CD8-positive, alpha-beta memory T cell (primary cell): Measurements from ENCODE around the gene AKT1S1. TPM values are rescaled to one million over a fixed set of nuclear protein-coding genes. Genes with fewer than 3 reads are reported as not detected.
A peak's percentile ranks its signal among the peaks of the same experiment; 100 is the strongest.

ENCODE experiments used
- CTCF ChIA-PET: fragments of 350-600 bp; sonication (Branson Sonifier 250); formaldehyde crosslinking; loops from one replicate; lab custom pipeline; 2021; ENCODE audit warnings: antibody characterized with exemption; lab: Charles Lee
- POLR2A ChIA-PET: fragments of 350-600 bp; sonication (Branson Sonifier 250); formaldehyde crosslinking; loops from one replicate; lab custom pipeline; 2021; ENCODE audit warnings: antibody characterized with exemption; lab: Charles Lee
- DNase-seq, 5 donors: peaks; one replicate each; pipeline versions ENCODE4 v3.0.0 to v3.0.0-alpha.2; 2020 to 2022; ENCODE audit warnings: mixed read lengths in 1 of 5
- H3K27ac ChIP-seq: one replicate; pipeline ENCODE4 v1.7.0; 2013; ENCODE audit warnings: low read depth, mild to moderate bottlenecking, low read length, moderate library complexity
- H3K27me3 ChIP-seq: 2 replicates; pipeline ENCODE4 v1.7.0; 2013; ENCODE audit warnings: low read length, mild to moderate bottlenecking; ENCODE audit not compliant: insufficient read depth, poor library complexity, severe bottlenecking
- H3K36me3 ChIP-seq: 2 replicates; pipeline ENCODE4 v1.7.0; 2013; ENCODE audit warnings: mild to moderate bottlenecking, low read length, moderate library complexity; ENCODE audit not compliant: insufficient read depth
- H3K4me1 ChIP-seq: 2 replicates; pipeline ENCODE4 v1.7.0; 2013; ENCODE audit warnings: mild to moderate bottlenecking, low read length, moderate library complexity; ENCODE audit not compliant: insufficient read depth
- H3K4me3 ChIP-seq: 2 replicates; pipeline ENCODE4 v1.7.0; 2013; ENCODE audit warnings: mild to moderate bottlenecking, low read length
- H3K9me3 ChIP-seq: 2 replicates; pipeline ENCODE4 v1.7.0; 2013; ENCODE audit warnings: mild to moderate bottlenecking, low read length
- H3K27ac Mint-ChIP-seq, 8 donors: one replicate each; pipeline ENCODE4 v1.8.0; 2020 to 2021; ENCODE audit warnings: mixed read lengths in 8 of 8, mild to moderate bottlenecking in 6 of 8, inconsistent platforms in 3 of 8, moderate library complexity in 3 of 8
- H3K27me3 Mint-ChIP-seq, 2 donors: one replicate each; pipeline ENCODE4 v1.8.0; 2020 to 2021; ENCODE audit warnings: mixed read lengths in 2 of 2, mild to moderate bottlenecking in 1 of 2, moderate library complexity in 1 of 2
- H3K36me3 Mint-ChIP-seq, 3 donors: one replicate each; pipeline ENCODE4 v1.8.0; 2020 to 2021; ENCODE audit warnings: mixed read lengths in 3 of 3, inconsistent platforms in 1 of 3, mild to moderate bottlenecking in 1 of 3
- H3K4me1 Mint-ChIP-seq, 3 donors: one replicate each; pipeline ENCODE4 v1.8.0; 2020 to 2021; ENCODE audit warnings: mixed read lengths in 3 of 3, inconsistent platforms in 1 of 3, mild to moderate bottlenecking in 1 of 3
- H3K4me3 Mint-ChIP-seq, 7 donors: one replicate each; pipeline ENCODE4 v1.8.0; 2020 to 2021; ENCODE audit warnings: mixed read lengths in 7 of 7, mild to moderate bottlenecking in 6 of 7, moderate library complexity in 4 of 7, inconsistent platforms in 2 of 7
- H3K9me3 Mint-ChIP-seq, 5 donors: one replicate each; pipeline ENCODE4 v1.8.0; 2020 to 2022; ENCODE audit warnings: mixed read lengths in 5 of 5, mild to moderate bottlenecking in 3 of 5, moderate library complexity in 2 of 5, inconsistent platforms in 1 of 5
- polyA plus RNA-seq: library from polyadenylated mRNA; unstranded; fragments of 300-500 nt; fragmentation: Illumina TruSeq; gene quantifications from one replicate; pipeline ENCODE4 v1.2.3, GENCODE V29; 2021
- total RNA-seq, 2 experiments: library from RNA; stranded (reverse); gene quantifications; one replicate each; pipeline ENCODE4 v1.2.3, GENCODE V29; 2021

The AKT1S1 gene
- total and polyA plus RNA-seq, 3 experiments from 2014 or later: 4.7 to 33.6 (median 32.8) TPM

- H3K4me3 Mint-ChIP-seq: no peak overlapping the region
- peaks cover 4% of the 10 kb centered on the region for H3K36me3 ChIP-seq
These were observed 38.1 kb downstream of the AKT1S1 start for GRCh38 chr19:49838885-49839588.

GRCh38 chr19:49837425-49837824 lies 39.7 kb downstream of the AKT1S1 start:
- Histone ChIP-seq H3K27ac (no peak overlapping the region), H3K27me3 (no peaks in the 10 kb centered on the region), H3K36me3 (peaks cover 9% of the 10 kb centered on the region), H3K4me1 (no peaks in the 10 kb centered on the region), H3K9me3 (no peaks in the 10 kb centered on the region), H3K4me3 (no peak overlapping the region)
- H3K36me3 Mint-ChIP-seq: peaks cover 10 to 66% (median 13%) of the 10 kb centered on the region in 3 donors
- H3K9me3 Mint-ChIP-seq: no peaks in the 10 kb centered on the region
- peaks cover 0 to 5% (median under 1%) of the 10 kb centered on the region in 3 donors for H3K4me1 Mint-ChIP-seq
- POLR2A ChIA-PET: interaction anchor here (0.6 kb wide), 1 partner anchor 15 kb away, joined by 3 read pairs; no protein-coding TSS in a partner anchor
- DNase-seq: no peak
- H3K4me3 Mint-ChIP-seq: no peak overlapping the region
- CTCF ChIA-PET: no interaction called here
- no peaks in the 10 kb centered on the region for H3K27me3 Mint-ChIP-seq
- H3K27ac Mint-ChIP-seq: peak overlapping the region in 2 of 8 donors; percentile 26 to 51

More at GRCh38 chr19:49838885-49839588, 38.1 kb downstream of the AKT1S1 start:
- CTCF ChIA-PET: interaction anchor here (0.8 kb wide), 1 partner anchor 11 kb away, joined by 3 read pairs; no protein-coding TSS in a partner anchor
- no peak for DNase-seq
- no peaks in the 10 kb centered on the region for H3K9me3 Mint-ChIP-seq
- POLR2A ChIA-PET: no interaction called here
- H3K4me3 ChIP-seq: no peak overlapping the region
- H3K27me3 Mint-ChIP-seq: no peaks in the 10 kb centered on the region
- peaks cover 8 to 50% (median 11%) of the 10 kb centered on the region in 3 donors for H3K36me3 Mint-ChIP-seq
- H3K9me3 ChIP-seq: no peaks in the 10 kb centered on the region
- no peaks in the 10 kb centered on the region for H3K27me3 ChIP-seq
- no peaks in the 10 kb centered on the region for H3K4me1 ChIP-seq
- peak overlapping the region in 1 of 8 donors; percentile 14 for H3K27ac Mint-ChIP-seq
- no peaks in the 10 kb centered on the region for H3K4me1 Mint-ChIP-seq
- no peak overlapping the region for H3K27ac ChIP-seq

- CTCF ChIA-PET: no interaction called here
- Mint-ChIP-seq H3K4me3 (no peak overlapping the region), H3K36me3 (peaks cover 12 to 71% (median 13%) of the 10 kb centered on the region in 3 donors), H3K27me3 (no peaks in the 10 kb centered on the region), H3K27ac (peak overlapping the region in 2 of 8 donors; percentile 17 to 86), H3K9me3 (no peaks in the 10 kb centered on the region), H3K4me1 (peaks cover 0 to 7% (median 3%) of the 10 kb centered on the region in 3 donors)
- POLR2A ChIA-PET: interaction anchor here (0.6 kb wide), 1 partner anchor 15 kb away, joined by 3 read pairs; no protein-coding TSS in a partner anchor
- Histone ChIP-seq H3K36me3 (peaks cover 13% of the 10 kb centered on the region), H3K27me3 (no peaks in the 10 kb centered on the region), H3K9me3 (no peaks in the 10 kb centered on the region), H3K27ac (no peak overlapping the region), H3K4me1 (no peaks in the 10 kb centered on the region), H3K4me3 (no peak overlapping the region)
- no peak for DNase-seq
These were observed 40.2 kb downstream of the AKT1S1 start for GRCh38 chr19:49837009-49837310.

GRCh38 chr19:49836176-49837008 lies 40.8 kb downstream of the AKT1S1 start:
- Histone ChIP-seq H3K27ac (no peak overlapping the region), H3K4me1 (no peaks in the 10 kb centered on the region), H3K9me3 (no peaks in the 10 kb centered on the region), H3K36me3 (peaks cover 18% of the 10 kb centered on the region), H3K4me3 (no peak overlapping the region), H3K27me3 (no peaks in the 10 kb centered on the region)
- H3K4me3 Mint-ChIP-seq: no peak overlapping the region
- H3K4me1 Mint-ChIP-seq: peaks cover 0 to 7% (median 3%) of the 10 kb centered on the region in 3 donors
- peaks cover 12 to 76% (median 13%) of the 10 kb centered on the region in 3 donors for H3K36me3 Mint-ChIP-seq
- no peak for DNase-seq
- no peaks in the 10 kb centered on the region for H3K9me3 Mint-ChIP-seq
- H3K27ac Mint-ChIP-seq: no peak overlapping the region
- no peaks in the 10 kb centered on the region for H3K27me3 Mint-ChIP-seq
- CTCF ChIA-PET: no interaction called here
- POLR2A ChIA-PET: interaction anchor here (0.6 kb wide), 1 partner anchor 14 kb away, joined by 3 read pairs; no protein-coding TSS in a partner anchor

- Mint-ChIP-seq H3K9me3 (no peaks in the 10 kb centered on the region), H3K4me3 (no peak overlapping the region), H3K27me3 (no peaks in the 10 kb centered on the region), H3K27ac (peak overlapping the region in 1 of 8 donors; percentile 29), H3K4me1 (peaks cover 0 to 7% (median 3%) of the 10 kb centered on the region in 3 donors), H3K36me3 (peaks cover 12 to 80% (median 13%) of the 10 kb centered on the region in 3 donors)
- DNase-seq: no peak
- Histone ChIP-seq H3K4me3 (no peak overlapping the region), H3K4me1 (no peaks in the 10 kb centered on the region), H3K27me3 (no peaks in the 10 kb centered on the region), H3K27ac (no peak overlapping the region), H3K36me3 (peaks cover 18% of the 10 kb centered on the region), H3K9me3 (no peaks in the 10 kb centered on the region)
- ChIA-PET CTCF (no interaction called here), POLR2A (no interaction called here)
These were observed 41.6 kb downstream of the AKT1S1 start for GRCh38 chr19:49835562-49835961.

- Histone ChIP-seq H3K27ac (no peak overlapping the region), H3K9me3 (no peaks in the 10 kb centered on the region), H3K27me3 (no peaks in the 10 kb centered on the region), H3K4me1 (no peaks in the 10 kb centered on the region), H3K36me3 (peaks cover 18% of the 10 kb centered on the region), H3K4me3 (no peak overlapping the region)
- Mint-ChIP-seq H3K27ac (no peak overlapping the region), H3K9me3 (no peaks in the 10 kb centered on the region), H3K4me1 (peaks cover 0 to 7% (median 3%) of the 10 kb centered on the region in 3 donors), H3K36me3 (peaks cover 6 to 80% (median 9%) of the 10 kb centered on the region in 3 donors), H3K27me3 (no peaks in the 10 kb centered on the region), H3K4me3 (no peak overlapping the region)
- POLR2A ChIA-PET: no interaction called here
- no peak for DNase-seq
- CTCF ChIA-PET: no interaction called here
These were observed 43.6 kb downstream of the AKT1S1 start for GRCh38 chr19:49833599-49833998.

- Histone ChIP-seq H3K4me1 (no peaks in the 10 kb centered on the region), H3K9me3 (no peaks in the 10 kb centered on the region), H3K27me3 (no peaks in the 10 kb centered on the region), H3K36me3 (peaks cover 18% of the 10 kb centered on the region), H3K4me3 (no peak overlapping the region), H3K27ac (no peak overlapping the region)
- Mint-ChIP-seq H3K27ac (peak overlapping the region in 1 of 8 donors; percentile 54), H3K4me1 (peaks cover 0 to 7% (median 3%) of the 10 kb centered on the region in 3 donors), H3K27me3 (no peaks in the 10 kb centered on the region), H3K9me3 (no peaks in the 10 kb centered on the region), H3K4me3 (no peak overlapping the region), H3K36me3 (peaks cover 2 to 72% (median 4%) of the 10 kb centered on the region in 3 donors)
- DNase-seq: no peak
- POLR2A ChIA-PET: no interaction called here
- CTCF ChIA-PET: no interaction called here
These were observed 44.6 kb downstream of the AKT1S1 start for GRCh38 chr19:49832556-49832955.

- H3K9me3 ChIP-seq: no peaks in the 10 kb centered on the region
- no peak overlapping the region for H3K27ac ChIP-seq
- H3K4me1 ChIP-seq: no peaks in the 10 kb centered on the region
- CTCF ChIA-PET: no interaction called here
- POLR2A ChIA-PET: no interaction called here
- peaks cover 1 to 7% (median 4%) of the 10 kb centered on the region in 3 donors for H3K4me1 Mint-ChIP-seq
- H3K27me3 ChIP-seq: no peaks in the 10 kb centered on the region
- peaks cover 2 to 73% (median 4%) of the 10 kb centered on the region in 3 donors for H3K36me3 Mint-ChIP-seq
- peaks cover 18% of the 10 kb centered on the region for H3K36me3 ChIP-seq
- no peaks in the 10 kb centered on the region for H3K9me3 Mint-ChIP-seq
- DNase-seq: no peak
- H3K27ac Mint-ChIP-seq: peak overlapping the region in 1 of 8 donors; percentile 52
- H3K27me3 Mint-ChIP-seq: no peaks in the 10 kb centered on the region
- H3K4me3 Mint-ChIP-seq: no peak overlapping the region
- H3K4me3 ChIP-seq: no peak overlapping the region
These were observed 45.6 kb downstream of the AKT1S1 start for GRCh38 chr19:49831592-49831991.
